Measurements from ENCODE around the gene MCM3AP. TPM values are rescaled to one million over a fixed set of nuclear protein-coding genes. Genes with fewer than 3 reads are reported as not detected.

Gene MCM3AP
- total and polyA plus RNA-seq, 7 donors = 44.0 to 104 (median 79.9) TPM

DNA sequence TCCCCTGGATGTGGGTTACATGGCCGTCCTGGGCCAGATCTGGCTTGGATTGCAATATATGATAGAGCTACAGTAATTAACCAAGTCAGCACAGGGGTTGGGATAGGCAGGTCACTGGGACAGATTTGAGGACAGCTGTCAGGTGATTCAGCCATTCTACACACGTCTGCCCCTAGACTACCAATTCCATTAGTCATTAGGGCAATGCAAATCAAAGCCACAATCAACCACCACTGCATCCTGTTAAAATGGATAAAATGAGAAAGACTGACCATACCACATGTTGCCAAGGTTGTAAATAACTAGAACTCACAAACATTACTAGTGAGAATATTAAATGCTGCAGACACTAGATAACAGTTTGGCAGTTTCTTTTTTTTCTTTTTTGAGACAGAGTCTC lies 22.2 kb upstream of the MCM3AP start:
- ATAC-seq (no peak), DNase-seq (no peak)
- 71 to 90% (median 75%) methylated on average over 2 of the region's 2 CpGs for WGBS, 3 donors
- H3K4me3 ChIP-seq = no peak overlapping the region
- H3K36me3 ChIP-seq (ENCODE audit: insufficient read depth in 1 of 2, low read depth in 1 of 2) = no peaks in the 10 kb centered on the region
- no peak for TF ChIP-seq CTCF (IDR thresholded peaks at IDR 0.05)
- H3K27ac ChIP-seq = no peak overlapping the region
- no peaks in the 10 kb centered on the region for H3K4me1 ChIP-seq
- intact Hi-C loops (cut with DNase I) = no loop called here
- H3K27me3 ChIP-seq (ENCODE audit: insufficient read depth in 3 of 3, low read length in 2 of 3) = no peaks in the 10 kb centered on the region
- H3K9me3 ChIP-seq = no peaks in the 10 kb centered on the region

- DNase-seq = no peak
- intact Hi-C loops (cut with DNase I) = no loop called here
- H3K27me3 ChIP-seq (ENCODE audit: insufficient read depth in 3 of 3, low read length in 2 of 3) = no peaks in the 10 kb centered on the region
- H3K4me3 ChIP-seq = no peak overlapping the region
- peak in 2 of 4 donors; percentile 17 to 33 for ATAC-seq
- H3K4me1 ChIP-seq = no peaks in the 10 kb centered on the region
- WGBS, 3 donors = 94 to 98% (median 97%) methylated on average over 11 of the region's 11 CpGs
- peaks cover 0 to 10% of the 10 kb centered on the region in 2 donors for H3K36me3 ChIP-seq (ENCODE audit: insufficient read depth in 1 of 2, low read depth in 1 of 2)
- H3K27ac ChIP-seq = no peak overlapping the region
- no peaks in the 10 kb centered on the region for H3K9me3 ChIP-seq
- no peak for TF ChIP-seq CTCF (IDR thresholded peaks at IDR 0.05)
These were observed 19.5 kb upstream of the MCM3AP start for GRCh38 chr21:46304955-46305354.

DNA sequence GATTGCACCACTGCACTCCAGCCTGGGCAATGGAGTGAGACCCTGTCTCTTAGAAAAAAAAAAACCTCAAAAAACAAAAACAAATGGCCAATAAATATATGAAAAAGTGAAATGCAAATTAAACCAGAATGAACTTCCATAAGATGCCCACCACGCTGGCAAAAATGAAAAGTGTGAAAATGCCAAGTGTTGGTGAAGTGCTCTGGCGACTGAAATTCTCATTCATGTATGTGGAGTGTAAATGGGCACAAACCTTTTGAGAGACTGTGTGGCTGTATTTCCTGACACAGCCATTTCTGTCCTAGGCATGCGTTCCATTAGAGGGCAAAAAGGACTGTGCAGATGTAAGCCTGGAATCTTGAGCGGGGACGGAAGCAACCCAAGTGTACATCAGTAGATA lies 19.0 kb upstream of the MCM3AP start:
- DNase-seq (no peak), ATAC-seq (no peak)
- H3K4me1 ChIP-seq = no peaks in the 10 kb centered on the region
- H3K36me3 ChIP-seq (ENCODE audit: insufficient read depth in 1 of 2, low read depth in 1 of 2) = peaks cover 0 to 12% of the 10 kb centered on the region in 2 donors
- no peaks in the 10 kb centered on the region for H3K9me3 ChIP-seq
- TF ChIP-seq CTCF (IDR thresholded peaks at IDR 0.05) = no peak
- peaks cover 0 to 5% (median 0%) of the 10 kb centered on the region in 3 donors for H3K27me3 ChIP-seq (ENCODE audit: insufficient read depth in 3 of 3, low read length in 2 of 3)
- 87 to 98% (median 94%) methylated on average over 5 of the region's 5 CpGs for WGBS, 3 donors
- intact Hi-C loops (cut with DNase I) = no loop called here
- H3K27ac ChIP-seq = no peak overlapping the region
- no peak overlapping the region for H3K4me3 ChIP-seq

DNA sequence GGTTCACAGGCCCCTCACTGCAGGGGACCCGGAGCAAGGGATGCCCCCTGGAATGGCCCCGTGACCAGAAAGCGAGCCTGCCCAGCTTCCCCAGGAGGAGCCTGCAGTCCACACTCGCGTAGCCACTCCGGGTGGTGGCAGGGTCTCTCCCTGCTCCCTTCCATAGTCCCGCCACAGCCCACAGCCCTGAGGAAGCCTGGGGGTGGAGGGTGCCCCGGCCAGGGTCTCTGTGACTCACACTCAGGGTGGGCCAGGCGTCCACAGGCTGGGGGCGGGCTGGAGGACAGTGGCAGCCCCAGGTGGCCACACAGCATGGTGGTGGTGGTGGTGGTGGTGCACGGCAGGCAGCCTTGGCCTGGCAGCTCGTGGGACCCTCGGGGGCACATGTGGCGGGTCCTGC lies 16.3 kb upstream of the MCM3AP start:
- Histone ChIP-seq H3K27me3 (ENCODE audit: insufficient read depth in 3 of 3, low read length in 2 of 3) (peaks cover 0 to 15% (median 2%) of the 10 kb centered on the region in 3 donors), H3K27ac (no peak overlapping the region), H3K9me3 (no peaks in the 10 kb centered on the region), H3K4me3 (no peak overlapping the region), H3K36me3 (ENCODE audit: insufficient read depth in 1 of 2, low read depth in 1 of 2) (peaks cover 0 to 12% of the 10 kb centered on the region in 2 donors), H3K4me1 (peaks cover 10% of the 10 kb centered on the region)
- no peak for TF ChIP-seq CTCF (IDR thresholded peaks at IDR 0.05)
- DNase-seq = no peak
- 94% methylated on average over 13 to 14 of the region's 14 CpGs for WGBS, 3 donors
- intact Hi-C loops (cut with DNase I) = no loop called here
- no peak for ATAC-seq

DNA sequence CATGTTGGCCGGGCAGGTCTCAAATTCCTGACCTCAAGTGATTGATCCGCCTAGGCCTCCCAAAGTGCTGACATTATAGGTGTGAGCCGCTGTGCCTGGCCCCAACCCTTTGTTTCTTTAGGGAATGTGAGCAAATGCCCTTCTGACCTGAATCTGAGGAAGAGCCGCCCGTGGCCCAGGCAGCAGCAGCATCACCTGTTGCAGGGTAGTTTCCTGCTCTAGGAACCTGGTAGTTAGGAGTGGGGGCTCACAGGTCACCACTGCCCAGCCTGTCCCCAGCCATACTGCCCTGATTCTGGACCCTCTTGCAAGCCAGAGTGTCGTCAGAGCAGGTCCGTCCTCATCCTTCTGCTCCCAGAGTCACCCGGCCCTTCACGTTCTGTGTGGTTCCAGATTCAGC lies 13.8 kb upstream of the MCM3AP start:
- peaks cover 15% of the 10 kb centered on the region for H3K4me1 ChIP-seq
- no peak overlapping the region for H3K4me3 ChIP-seq
- ATAC-seq (no peak), DNase-seq (no peak)
- H3K36me3 ChIP-seq (ENCODE audit: insufficient read depth in 1 of 2, low read depth in 1 of 2) = peaks cover 0 to 12% of the 10 kb centered on the region in 2 donors
- intact Hi-C loops (cut with DNase I) = no loop called here
- H3K27ac ChIP-seq = no peak overlapping the region
- no peak for TF ChIP-seq CTCF (IDR thresholded peaks at IDR 0.05)
- H3K9me3 ChIP-seq = no peaks in the 10 kb centered on the region
- H3K27me3 ChIP-seq (ENCODE audit: insufficient read depth in 3 of 3, low read length in 2 of 3) = peaks cover 0 to 21% (median 2%) of the 10 kb centered on the region in 3 donors
- WGBS, 3 donors = 85 to 91% (median 86%) methylated on average over 9 of the region's 9 CpGs

All from psoas muscle (tissue), 8 donors.